ENCODE results near the gene SNORC. TPM values are rescaled to one million over a fixed set of nuclear protein-coding genes. Genes with fewer than 3 reads are reported as not detected.

SNORC gene
- total and polyA plus RNA-seq, 9 of the 15 experiments (the other 6 are each of a cell fraction or from before 2014, with no cell fraction given), result 0.14 to 2.5 (median 0.72) TPM; not detected in 2

DNA sequence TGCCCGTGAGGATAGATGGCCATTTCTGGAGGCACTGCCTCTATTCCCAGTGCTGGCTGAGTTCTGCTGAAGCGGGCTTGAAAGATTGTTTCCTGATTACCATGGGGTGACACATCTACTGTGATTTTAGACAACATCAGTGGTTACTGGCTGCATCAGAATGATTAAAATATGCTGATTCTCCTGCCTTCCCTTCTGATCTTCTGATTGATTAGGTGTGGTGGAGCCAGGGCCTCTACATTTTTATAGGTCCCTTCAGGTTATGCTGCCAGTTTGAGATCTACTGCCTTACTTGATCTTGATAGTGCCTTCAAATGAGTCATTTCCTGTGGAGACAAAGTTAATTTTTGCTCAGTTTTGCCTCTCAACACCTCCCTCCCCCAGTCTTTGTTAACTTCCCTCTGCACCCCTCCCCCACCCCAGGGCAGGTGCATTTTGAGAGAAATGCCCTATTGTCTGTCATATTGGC, 31.6 kb upstream of the SNORC start (continued):
- peak; percentile 82 for TF ChIP-seq MEIS2 (IDR thresholded peaks at IDR 0.05; ENCODE audit: partially characterized antibody)
- TF ChIP-seq, protein P1, sequence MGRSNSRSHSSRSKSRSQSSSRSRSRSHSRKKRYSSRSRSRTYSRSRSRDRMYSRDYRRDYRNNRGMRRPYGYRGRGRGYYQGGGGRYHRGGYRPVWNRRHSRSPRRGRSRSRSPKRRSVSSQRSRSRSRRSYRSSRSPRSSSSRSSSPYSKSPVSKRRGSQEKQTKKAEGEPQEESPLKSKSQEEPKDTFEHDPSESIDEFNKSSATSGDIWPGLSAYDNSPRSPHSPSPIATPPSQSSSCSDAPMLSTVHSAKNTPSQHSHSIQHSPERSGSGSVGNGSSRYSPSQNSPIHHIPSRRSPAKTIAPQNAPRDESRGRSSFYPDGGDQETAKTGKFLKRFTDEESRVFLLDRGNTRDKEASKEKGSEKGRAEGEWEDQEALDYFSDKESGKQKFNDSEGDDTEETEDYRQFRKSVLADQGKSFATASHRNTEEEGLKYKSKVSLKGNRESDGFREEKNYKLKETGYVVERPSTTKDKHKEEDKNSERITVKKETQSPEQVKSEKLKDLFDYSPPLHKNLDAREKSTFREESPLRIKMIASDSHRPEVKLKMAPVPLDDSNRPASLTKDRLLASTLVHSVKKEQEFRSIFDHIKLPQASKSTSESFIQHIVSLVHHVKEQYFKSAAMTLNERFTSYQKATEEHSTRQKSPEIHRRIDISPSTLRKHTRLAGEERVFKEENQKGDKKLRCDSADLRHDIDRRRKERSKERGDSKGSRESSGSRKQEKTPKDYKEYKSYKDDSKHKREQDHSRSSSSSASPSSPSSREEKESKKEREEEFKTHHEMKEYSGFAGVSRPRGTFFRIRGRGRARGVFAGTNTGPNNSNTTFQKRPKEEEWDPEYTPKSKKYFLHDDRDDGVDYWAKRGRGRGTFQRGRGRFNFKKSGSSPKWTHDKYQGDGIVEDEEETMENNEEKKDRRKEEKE (IDR thresholded peaks at IDR 0.05; ENCODE audit: borderline replicate concordance in 1 of 2, control insufficient read depth in 1 of 2, low read depth in 2 of 2, low read length in 1 of 2), result no peak
- peak; percentile 43; the same call in 1 of the 2 replicates for TF ChIP-seq MTA1 (IDR thresholded peaks at IDR 0.05; ENCODE audit: borderline replicate concordance)
- peak; percentile 89 for TF ChIP-seq SMARCE1 (IDR thresholded peaks at IDR 0.05)
- TF ChIP-seq, protein P2, sequence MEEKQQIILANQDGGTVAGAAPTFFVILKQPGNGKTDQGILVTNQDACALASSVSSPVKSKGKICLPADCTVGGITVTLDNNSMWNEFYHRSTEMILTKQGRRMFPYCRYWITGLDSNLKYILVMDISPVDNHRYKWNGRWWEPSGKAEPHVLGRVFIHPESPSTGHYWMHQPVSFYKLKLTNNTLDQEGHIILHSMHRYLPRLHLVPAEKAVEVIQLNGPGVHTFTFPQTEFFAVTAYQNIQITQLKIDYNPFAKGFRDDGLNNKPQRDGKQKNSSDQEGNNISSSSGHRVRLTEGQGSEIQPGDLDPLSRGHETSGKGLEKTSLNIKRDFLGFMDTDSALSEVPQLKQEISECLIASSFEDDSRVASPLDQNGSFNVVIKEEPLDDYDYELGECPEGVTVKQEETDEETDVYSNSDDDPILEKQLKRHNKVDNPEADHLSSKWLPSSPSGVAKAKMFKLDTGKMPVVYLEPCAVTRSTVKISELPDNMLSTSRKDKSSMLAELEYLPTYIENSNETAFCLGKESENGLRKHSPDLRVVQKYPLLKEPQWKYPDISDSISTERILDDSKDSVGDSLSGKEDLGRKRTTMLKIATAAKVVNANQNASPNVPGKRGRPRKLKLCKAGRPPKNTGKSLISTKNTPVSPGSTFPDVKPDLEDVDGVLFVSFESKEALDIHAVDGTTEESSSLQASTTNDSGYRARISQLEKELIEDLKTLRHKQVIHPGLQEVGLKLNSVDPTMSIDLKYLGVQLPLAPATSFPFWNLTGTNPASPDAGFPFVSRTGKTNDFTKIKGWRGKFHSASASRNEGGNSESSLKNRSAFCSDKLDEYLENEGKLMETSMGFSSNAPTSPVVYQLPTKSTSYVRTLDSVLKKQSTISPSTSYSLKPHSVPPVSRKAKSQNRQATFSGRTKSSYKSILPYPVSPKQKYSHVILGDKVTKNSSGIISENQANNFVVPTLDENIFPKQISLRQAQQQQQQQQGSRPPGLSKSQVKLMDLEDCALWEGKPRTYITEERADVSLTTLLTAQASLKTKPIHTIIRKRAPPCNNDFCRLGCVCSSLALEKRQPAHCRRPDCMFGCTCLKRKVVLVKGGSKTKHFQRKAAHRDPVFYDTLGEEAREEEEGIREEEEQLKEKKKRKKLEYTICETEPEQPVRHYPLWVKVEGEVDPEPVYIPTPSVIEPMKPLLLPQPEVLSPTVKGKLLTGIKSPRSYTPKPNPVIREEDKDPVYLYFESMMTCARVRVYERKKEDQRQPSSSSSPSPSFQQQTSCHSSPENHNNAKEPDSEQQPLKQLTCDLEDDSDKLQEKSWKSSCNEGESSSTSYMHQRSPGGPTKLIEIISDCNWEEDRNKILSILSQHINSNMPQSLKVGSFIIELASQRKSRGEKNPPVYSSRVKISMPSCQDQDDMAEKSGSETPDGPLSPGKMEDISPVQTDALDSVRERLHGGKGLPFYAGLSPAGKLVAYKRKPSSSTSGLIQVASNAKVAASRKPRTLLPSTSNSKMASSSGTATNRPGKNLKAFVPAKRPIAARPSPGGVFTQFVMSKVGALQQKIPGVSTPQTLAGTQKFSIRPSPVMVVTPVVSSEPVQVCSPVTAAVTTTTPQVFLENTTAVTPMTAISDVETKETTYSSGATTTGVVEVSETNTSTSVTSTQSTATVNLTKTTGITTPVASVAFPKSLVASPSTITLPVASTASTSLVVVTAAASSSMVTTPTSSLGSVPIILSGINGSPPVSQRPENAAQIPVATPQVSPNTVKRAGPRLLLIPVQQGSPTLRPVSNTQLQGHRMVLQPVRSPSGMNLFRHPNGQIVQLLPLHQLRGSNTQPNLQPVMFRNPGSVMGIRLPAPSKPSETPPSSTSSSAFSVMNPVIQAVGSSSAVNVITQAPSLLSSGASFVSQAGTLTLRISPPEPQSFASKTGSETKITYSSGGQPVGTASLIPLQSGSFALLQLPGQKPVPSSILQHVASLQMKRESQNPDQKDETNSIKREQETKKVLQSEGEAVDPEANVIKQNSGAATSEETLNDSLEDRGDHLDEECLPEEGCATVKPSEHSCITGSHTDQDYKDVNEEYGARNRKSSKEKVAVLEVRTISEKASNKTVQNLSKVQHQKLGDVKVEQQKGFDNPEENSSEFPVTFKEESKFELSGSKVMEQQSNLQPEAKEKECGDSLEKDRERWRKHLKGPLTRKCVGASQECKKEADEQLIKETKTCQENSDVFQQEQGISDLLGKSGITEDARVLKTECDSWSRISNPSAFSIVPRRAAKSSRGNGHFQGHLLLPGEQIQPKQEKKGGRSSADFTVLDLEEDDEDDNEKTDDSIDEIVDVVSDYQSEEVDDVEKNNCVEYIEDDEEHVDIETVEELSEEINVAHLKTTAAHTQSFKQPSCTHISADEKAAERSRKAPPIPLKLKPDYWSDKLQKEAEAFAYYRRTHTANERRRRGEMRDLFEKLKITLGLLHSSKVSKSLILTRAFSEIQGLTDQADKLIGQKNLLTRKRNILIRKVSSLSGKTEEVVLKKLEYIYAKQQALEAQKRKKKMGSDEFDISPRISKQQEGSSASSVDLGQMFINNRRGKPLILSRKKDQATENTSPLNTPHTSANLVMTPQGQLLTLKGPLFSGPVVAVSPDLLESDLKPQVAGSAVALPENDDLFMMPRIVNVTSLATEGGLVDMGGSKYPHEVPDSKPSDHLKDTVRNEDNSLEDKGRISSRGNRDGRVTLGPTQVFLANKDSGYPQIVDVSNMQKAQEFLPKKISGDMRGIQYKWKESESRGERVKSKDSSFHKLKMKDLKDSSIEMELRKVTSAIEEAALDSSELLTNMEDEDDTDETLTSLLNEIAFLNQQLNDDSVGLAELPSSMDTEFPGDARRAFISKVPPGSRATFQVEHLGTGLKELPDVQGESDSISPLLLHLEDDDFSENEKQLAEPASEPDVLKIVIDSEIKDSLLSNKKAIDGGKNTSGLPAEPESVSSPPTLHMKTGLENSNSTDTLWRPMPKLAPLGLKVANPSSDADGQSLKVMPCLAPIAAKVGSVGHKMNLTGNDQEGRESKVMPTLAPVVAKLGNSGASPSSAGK (IDR thresholded peaks at IDR 0.05), result no peak
